ENCODE measurements around the gene IL10RA.

GRCh38 chr11:118012083-118012669, 26.0 kb downstream of the IL10RA start:
- no peak for TF ChIP-seq CTCF (IDR thresholded peaks at IDR 0.05; ENCODE audit: low read depth, low read length, missing input control)
- TF ChIP-seq JUND (IDR thresholded peaks at IDR 0.05) = no peak
- TF ChIP-seq REST (IDR thresholded peaks at IDR 0.05) = no peak
- TF ChIP-seq MAX (IDR thresholded peaks at IDR 0.05) = no peak
- TF ChIP-seq ZBTB33 (IDR thresholded peaks at IDR 0.05) = no peak
- no peak for TF ChIP-seq TAF1 (conservative IDR thresholded peaks at IDR 0.05)
- no peak for TF ChIP-seq RAD21 (IDR thresholded peaks at IDR 0.05)
- no peak for TF ChIP-seq EGR1 (IDR thresholded peaks at IDR 0.05; ENCODE audit: low read depth in 2 of 2)
- TF ChIP-seq FOXA2 (IDR thresholded peaks at IDR 0.05) = no peak
- TF ChIP-seq ATF3 (IDR thresholded peaks at IDR 0.05) = no peak

Measured in liver (tissue), 3 donors.